Mesenchymal stem cell (in vitro differentiated cells and primary cell): ENCODE results near the gene PPP3CA.

Source experiments
- DNase-seq: peaks from one replicate; pipeline ENCODE4 v3.0.0-alpha.2; 2013
- H2AFZ ChIP-seq: one replicate; pipeline ENCODE4 v1.6.1; 2013; ENCODE audit warnings: low read depth, mild to moderate bottlenecking, control low read depth, inconsistent platforms, low read length, moderate library complexity
- H2AK5ac ChIP-seq: 2 replicates; pipeline ENCODE4 v1.6.1; 2013; ENCODE audit warnings: low read length, moderate library complexity, mild to moderate bottlenecking, inconsistent platforms; ENCODE audit not compliant: severe bottlenecking
- H2BK120ac ChIP-seq: one replicate; pipeline ENCODE4 v1.6.1; 2013; ENCODE audit warnings: low read depth, mild to moderate bottlenecking, inconsistent platforms, low read length, moderate library complexity
- H2BK12ac ChIP-seq, 2 experiments: one replicate each; pipeline ENCODE4 v1.6.1; 2013; ENCODE audit warnings: inconsistent platforms in 2 of 2, low read length in 2 of 2, mild to moderate bottlenecking in 2 of 2, moderate library complexity in 2 of 2, control low read depth in 1 of 2
- H2BK15ac ChIP-seq: one replicate; pipeline ENCODE4 v1.6.1; 2013; ENCODE audit warnings: mild to moderate bottlenecking, low read depth, inconsistent platforms; ENCODE audit not compliant: poor library complexity, severe bottlenecking
- H2BK5ac ChIP-seq: 2 replicates; pipeline ENCODE4 v1.6.1; 2013; ENCODE audit warnings: low read depth, mild to moderate bottlenecking, low read length, control low read depth, inconsistent platforms; ENCODE audit not compliant: poor library complexity, severe bottlenecking
- H3K14ac ChIP-seq, 2 experiments: one replicate each; pipeline ENCODE4 v1.6.1; 2013; ENCODE audit warnings: inconsistent platforms in 2 of 2, low read length in 2 of 2, control low read depth in 1 of 2, mild to moderate bottlenecking in 1 of 2, moderate library complexity in 1 of 2
- H3K18ac ChIP-seq, 2 experiments: one replicate each; pipeline ENCODE4 v1.6.1; 2013; ENCODE audit warnings: inconsistent platforms in 2 of 2, low read length in 2 of 2, control low read depth in 1 of 2, low read depth in 1 of 2, mild to moderate bottlenecking in 1 of 2
- H3K23ac ChIP-seq, 2 experiments: one replicate each; pipeline ENCODE4 v1.6.1; 2013; ENCODE audit warnings: inconsistent platforms in 2 of 2, low read length in 2 of 2, mild to moderate bottlenecking in 2 of 2, moderate library complexity in 2 of 2, control low read depth in 1 of 2
- H3K27ac ChIP-seq: 2 replicates; pipeline ENCODE4 v1.5.1; 2013; ENCODE audit warnings: mild to moderate bottlenecking, moderate library complexity, low read length, control low read depth, inconsistent platforms; ENCODE audit not compliant: poor library complexity, severe bottlenecking
- H3K27me3 ChIP-seq, 2 experiments: 2 replicates each; pipeline versions ENCODE4 v1.6.1 to v1.7.0; 2013; ENCODE audit warnings: low read length in 2 of 2, mild to moderate bottlenecking in 2 of 2, moderate library complexity in 2 of 2, control low read depth in 1 of 2, inconsistent platforms in 1 of 2; ENCODE audit not compliant: control insufficient read depth in 1 of 2, insufficient read depth in 1 of 2
- H3K36me3 ChIP-seq, 2 experiments: 2 replicates each; pipeline versions ENCODE4 v1.6.1 to v1.7.0; 2013; ENCODE audit warnings: low read length in 2 of 2, control low read depth in 1 of 2, inconsistent platforms in 1 of 2, low read depth in 1 of 2, mild to moderate bottlenecking in 1 of 2; ENCODE audit not compliant: insufficient read depth in 2 of 2, control insufficient read depth in 1 of 2
- H3K4ac ChIP-seq, 2 experiments: one replicate each; pipeline ENCODE4 v1.6.1; 2013; ENCODE audit warnings: inconsistent platforms in 2 of 2, low read length in 2 of 2, mild to moderate bottlenecking in 2 of 2, moderate library complexity in 2 of 2, control low read depth in 1 of 2, low read depth in 1 of 2
- H3K4me1 ChIP-seq: 2 replicates; pipeline ENCODE4 v1.6.1; 2013; ENCODE audit warnings: low read depth, low read length, control low read depth; ENCODE audit not compliant: control insufficient read depth, insufficient read depth
- H3K4me2 ChIP-seq: 2 replicates; pipeline ENCODE4 v1.6.1; 2013; ENCODE audit warnings: low read length, mild to moderate bottlenecking, inconsistent platforms; ENCODE audit not compliant: poor library complexity, severe bottlenecking
- H3K4me3 ChIP-seq, 2 experiments: 2 replicates each; pipeline versions ENCODE4 v1.5.1 to v1.7.0; 2013; ENCODE audit warnings: low read length in 2 of 2, mild to moderate bottlenecking in 2 of 2, control low read depth in 1 of 2, low read depth in 1 of 2; ENCODE audit not compliant: insufficient read depth in 1 of 2
- H3K79me1 ChIP-seq: replicated peaks from 2 replicates; pipeline ENCODE4 v1.6.1; 2013; ENCODE audit warnings: mild to moderate bottlenecking, control low read depth, low read length, inconsistent platforms; ENCODE audit not compliant: poor library complexity, severe bottlenecking
- H3K9ac ChIP-seq: 2 replicates; pipeline ENCODE4 v1.7.0; 2013; ENCODE audit warnings: mild to moderate bottlenecking, low read length, moderate library complexity
- H3K9me3 ChIP-seq: 2 replicates; pipeline ENCODE4 v1.7.0; 2013; ENCODE audit warnings: mild to moderate bottlenecking, low read length; ENCODE audit not compliant: control insufficient read depth
- H4K8ac ChIP-seq: one replicate; pipeline ENCODE4 v1.6.1; 2013; ENCODE audit warnings: inconsistent platforms, mild to moderate bottlenecking, low read length, moderate library complexity
- H4K91ac ChIP-seq: one replicate; pipeline ENCODE4 v1.6.1; 2013; ENCODE audit warnings: mild to moderate bottlenecking, low read length, inconsistent platforms
- WGBS: methylation state at CpG from one replicate; pipeline ENCODE4 v1.1.7; 2013; ENCODE audit warnings: mixed read lengths; 5-methylcytosine and 5-hydroxymethylcytosine counted together

PPP3CA gene

GRCh38 chr4:101355246-101355645 is 7.9 kb upstream of the PPP3CA start:
- H3K27ac ChIP-seq = no peak overlapping the region
- no peak overlapping the region for H2BK15ac ChIP-seq
- H3K79me1 ChIP-seq = no peaks in the 10 kb centered on the region
- no peaks in the 10 kb centered on the region for H3K27me3 ChIP-seq
- no peak overlapping the region for H3K4me2 ChIP-seq
- H2BK12ac ChIP-seq = no peak overlapping the region
- no peak overlapping the region for H3K4ac ChIP-seq
- no peak overlapping the region for H3K9ac ChIP-seq
- no peak overlapping the region for H3K23ac ChIP-seq
- no peak for DNase-seq
- no peak overlapping the region for H2BK120ac ChIP-seq
- no peak overlapping the region for H4K8ac ChIP-seq
- no peak overlapping the region for H3K14ac ChIP-seq
- H3K18ac ChIP-seq = no peak overlapping the region
- no peaks in the 10 kb centered on the region for H3K9me3 ChIP-seq
- H3K36me3 ChIP-seq = no peaks in the 10 kb centered on the region
- H3K4me1 ChIP-seq = peaks cover 7% of the 10 kb centered on the region
- H2AFZ ChIP-seq = no peak overlapping the region
- no peak overlapping the region for H3K4me3 ChIP-seq
- H4K91ac ChIP-seq = no peak overlapping the region
- no peak overlapping the region for H2AK5ac ChIP-seq
- H2BK5ac ChIP-seq = no peak overlapping the region
- 89% methylated on average over 1 of the region's 3 CpGs for WGBS

GRCh38 chr4:101349801-101350064 is 2.4 kb upstream of the PPP3CA start:
- H2BK15ac ChIP-seq = no peak overlapping the region
- H2BK120ac ChIP-seq = no peak overlapping the region
- H2BK5ac ChIP-seq = no peak overlapping the region
- no peak overlapping the region for H3K4ac ChIP-seq
- no peak overlapping the region for H3K9ac ChIP-seq
- no peak overlapping the region for H3K4me2 ChIP-seq
- no peak overlapping the region for H3K18ac ChIP-seq
- H3K23ac ChIP-seq = no peak overlapping the region
- H4K8ac ChIP-seq = no peak overlapping the region
- no peak overlapping the region for H3K27ac ChIP-seq
- H3K9me3 ChIP-seq = no peaks in the 10 kb centered on the region
- H4K91ac ChIP-seq = no peak overlapping the region
- H3K27me3 ChIP-seq = no peaks in the 10 kb centered on the region
- H3K36me3 ChIP-seq = no peaks in the 10 kb centered on the region
- H3K4me1 ChIP-seq = peaks cover 12% of the 10 kb centered on the region
- no peak for DNase-seq
- no peak overlapping the region for H3K14ac ChIP-seq
- H2AK5ac ChIP-seq = no peak overlapping the region
- WGBS = 91% methylated on average over 2 of the region's 2 CpGs
- no peak overlapping the region for H2AFZ ChIP-seq
- H3K4me3 ChIP-seq = no peak overlapping the region
- H2BK12ac ChIP-seq = no peak overlapping the region
- peaks cover 2% of the 10 kb centered on the region for H3K79me1 ChIP-seq

DNA sequence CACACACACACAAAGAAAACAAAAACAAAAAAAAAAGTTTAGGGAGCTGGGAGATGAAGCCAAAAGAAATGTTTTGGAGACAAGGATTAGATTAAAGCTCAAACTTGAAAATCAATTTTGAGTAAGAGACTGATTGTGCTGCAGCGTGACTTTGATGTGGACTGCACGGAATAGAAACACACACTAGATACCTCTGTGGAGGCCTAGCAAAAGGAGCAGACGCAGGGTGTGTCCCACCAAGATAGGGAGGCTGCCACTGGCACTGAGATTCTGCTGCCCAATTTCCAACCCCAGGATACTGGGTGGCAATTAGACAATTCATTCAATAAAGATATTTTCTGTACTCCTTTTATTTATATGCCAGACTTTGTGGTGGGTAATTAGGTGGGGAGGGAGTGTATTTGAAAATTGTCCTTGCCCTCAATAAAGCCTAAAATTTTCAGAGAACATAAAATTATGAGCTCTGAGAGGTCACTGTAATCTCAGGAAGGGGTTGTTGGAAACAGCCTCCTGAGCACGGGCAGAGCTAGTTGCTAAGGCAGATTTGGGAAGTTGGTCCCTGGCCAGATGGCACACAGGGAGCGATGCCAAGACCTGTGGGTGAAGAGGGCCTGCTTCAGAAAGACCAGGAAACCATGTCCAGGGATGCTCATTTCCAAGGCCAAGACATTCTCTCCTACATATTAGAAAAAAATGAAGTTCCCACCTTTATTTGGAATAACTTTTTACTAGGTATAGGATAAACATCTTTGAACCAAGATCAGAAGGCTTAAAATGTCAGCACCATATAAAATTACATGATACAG is 1.9 kb upstream of the PPP3CA start:
- Histone ChIP-seq H3K4me1 (peaks cover 12% of the 10 kb centered on the region), H3K4me2 (no peak overlapping the region), H2BK12ac (peak overlapping the region; percentile 60 to 63), H2BK120ac (no peak overlapping the region), H2AFZ (no peak overlapping the region), H3K36me3 (no peaks in the 10 kb centered on the region), H3K27me3 (no peaks in the 10 kb centered on the region), H3K18ac (peak overlapping the region in 1 of 2 experiments; percentile 78), H3K14ac (no peak overlapping the region), H3K4me3 (peak overlapping the region in 1 of 2 experiments; percentile 98), H3K9ac (peak overlapping the region; percentile 94), H2BK15ac (no peak overlapping the region), H4K8ac (peak overlapping the region; percentile 71), H3K79me1 (peaks cover 2% of the 10 kb centered on the region), H3K23ac (peak overlapping the region in 1 of 2 experiments; percentile 93), H2BK5ac (no peak overlapping the region), H3K4ac (peak overlapping the region in 1 of 2 experiments; percentile 63), H4K91ac (no peak overlapping the region), H2AK5ac (peak overlapping the region; percentile 65), H3K9me3 (no peaks in the 10 kb centered on the region), H3K27ac (peak overlapping the region; percentile 85)
- no peak for DNase-seq
- 79% methylated on average over 5 of the region's 5 CpGs for WGBS

- Histone ChIP-seq H3K27ac (peak overlapping the region; percentile 85), H3K36me3 (no peaks in the 10 kb centered on the region), H4K8ac (peak overlapping the region; percentile 16), H2AK5ac (no peak overlapping the region), H2BK5ac (no peak overlapping the region), H2BK15ac (no peak overlapping the region), H3K23ac (peak overlapping the region in 1 of 2 experiments; percentile 90), H3K9ac (peak overlapping the region; percentile 94), H4K91ac (peak overlapping the region; percentile 81), H2BK120ac (peak overlapping the region; percentile 39), H2AFZ (peak overlapping the region; percentile 87), H3K9me3 (no peaks in the 10 kb centered on the region), H3K18ac (peak overlapping the region; percentile 6 to 91), H3K14ac (peak overlapping the region in 1 of 2 experiments; percentile 98), H3K4ac (peak overlapping the region; percentile 29 to 85), H2BK12ac (peak overlapping the region; percentile 78 to 81), H3K27me3 (no peaks in the 10 kb centered on the region), H3K79me1 (peaks cover 2% of the 10 kb centered on the region), H3K4me1 (peaks cover 12% of the 10 kb centered on the region), H3K4me2 (peak overlapping the region; percentile 71), H3K4me3 (peak overlapping the region; percentile 69 to 98)
- no peak for DNase-seq
- WGBS = 3% methylated on average over 14 of the region's 24 CpGs
Observed at GRCh38 chr4:101348367-101348827, 1.1 kb upstream of the PPP3CA start.
